HuH-7 (cell line): ENCODE data around the gene SHISA9.
"Not testable (repeated sequence)": the region's sequence is repeated elsewhere in the genome, so short reads cannot be mapped to it uniquely, and the experiment has no call there.

Experiments
- DNase-seq: peaks from one replicate; pipeline ENCODE4 v3.0.0; 2011; ENCODE audit warnings: low spot score

Gene SHISA9

GRCh38 chr16:12901597-12902461 is at the start of gene SHISA9:
Gene SHISA9 (plus strand): TSS chr16:12901598.
- DNase-seq = no peak

GRCh38 chr16:12853972-12854371 is 47.4 kb upstream of the SHISA9 start:
- DNase-seq = no peak

- DNase-seq = not testable (repeated sequence)
These were observed 44.0 kb upstream of the SHISA9 start for GRCh38 chr16:12857435-12857834.

- no peak for DNase-seq
These were observed 39.1 kb upstream of the SHISA9 start for GRCh38 chr16:12862327-12862726.

GRCh38 chr16:12862941-12863340 is 38.5 kb upstream of the SHISA9 start:
- DNase-seq = no peak

GRCh38 chr16:12866981-12867551 is 34.3 kb upstream of the SHISA9 start:
- no peak for DNase-seq

- no peak for DNase-seq
These were observed 33.2 kb upstream of the SHISA9 start for GRCh38 chr16:12868169-12868568.

- DNase-seq = no peak
These were observed 32.6 kb upstream of the SHISA9 start for GRCh38 chr16:12868788-12869187.

- DNase-seq = no peak
These were observed 31.5 kb upstream of the SHISA9 start for GRCh38 chr16:12869698-12870427.

GRCh38 chr16:12871784-12872183 is 29.6 kb upstream of the SHISA9 start:
- DNase-seq = no peak

GRCh38 chr16:12874186-12874585 is 27.2 kb upstream of the SHISA9 start:
- no peak for DNase-seq

GRCh38 chr16:12876778-12877177 is 24.6 kb upstream of the SHISA9 start:
- no peak for DNase-seq

GRCh38 chr16:12878973-12879372 is 22.4 kb upstream of the SHISA9 start:
- DNase-seq = no peak

GRCh38 chr16:12879812-12880211 is 21.6 kb upstream of the SHISA9 start:
- DNase-seq = no peak

- no peak for DNase-seq
These were observed 20.2 kb upstream of the SHISA9 start for GRCh38 chr16:12881182-12881581.

GRCh38 chr16:12881740-12882139 is 19.7 kb upstream of the SHISA9 start:
- no peak for DNase-seq

- DNase-seq = no peak
These were observed 15.7 kb upstream of the SHISA9 start for GRCh38 chr16:12885742-12886141.

GRCh38 chr16:12891836-12892235 is 9.6 kb upstream of the SHISA9 start:
- no peak for DNase-seq

- no peak for DNase-seq
These were observed 8.2 kb upstream of the SHISA9 start for GRCh38 chr16:12893050-12893750.

- peak; percentile 35 for DNase-seq
These were observed 4.8 kb upstream of the SHISA9 start for GRCh38 chr16:12896562-12896961.

- no peak for DNase-seq
These were observed 2.8 kb upstream of the SHISA9 start for GRCh38 chr16:12898551-12898950.

- no peak for DNase-seq
These were observed 1.8 kb upstream of the SHISA9 start for GRCh38 chr16:12899529-12900143.
